Measurements from ENCODE around the gene LRRC8D. TPM values are rescaled to one million over a fixed set of nuclear protein-coding genes. Genes with fewer than 3 reads are reported as not detected.
A peak's percentile ranks its signal among the peaks of the same experiment; 100 is the strongest.

LRRC8D gene
- total RNA-seq, 1 donor from 2014 or later: 36.0 TPM

GRCh38 chr1:89826594-89826993 is 5.8 kb downstream of the LRRC8D start:
- ChIA-PET POLR2A (interaction anchor here (1.7 kb wide), 1 partner anchor 17 kb away, joined by 5 read pairs; no protein-coding TSS in a partner anchor), CTCF (no interaction called here)
- ATAC-seq (ENCODE audit: low read depth) (no peak), DNase-seq (no peak)
- TF ChIP-seq CTCF (IDR thresholded peaks at IDR 0.05): no peak
- Mint-ChIP-seq H3K4me3 (no peak overlapping the region), H3K27ac (no peak overlapping the region), H3K27me3 (no peaks in the 10 kb centered on the region), H3K36me3 (ENCODE audit: low read depth) (peaks cover 19% of the 10 kb centered on the region), H3K9me3 (no peaks in the 10 kb centered on the region), H3K4me1 (peaks cover 36% of the 10 kb centered on the region)
- intact Hi-C loops (cut with micrococcal nuclease): no loop called here

- POLR2A ChIA-PET: interaction anchor here (1.7 kb wide), 1 partner anchor 17 kb away, joined by 5 read pairs; no protein-coding TSS in a partner anchor
- intact Hi-C loops (cut with micrococcal nuclease): no loop called here
- CTCF ChIA-PET: interaction anchor here (0.7 kb wide), 1 partner anchor 162 kb away, joined by 4 read pairs; no protein-coding TSS in a partner anchor
Measured at GRCh38 chr1:89827330-89827729, 6.5 kb downstream of the LRRC8D start.

DNA sequence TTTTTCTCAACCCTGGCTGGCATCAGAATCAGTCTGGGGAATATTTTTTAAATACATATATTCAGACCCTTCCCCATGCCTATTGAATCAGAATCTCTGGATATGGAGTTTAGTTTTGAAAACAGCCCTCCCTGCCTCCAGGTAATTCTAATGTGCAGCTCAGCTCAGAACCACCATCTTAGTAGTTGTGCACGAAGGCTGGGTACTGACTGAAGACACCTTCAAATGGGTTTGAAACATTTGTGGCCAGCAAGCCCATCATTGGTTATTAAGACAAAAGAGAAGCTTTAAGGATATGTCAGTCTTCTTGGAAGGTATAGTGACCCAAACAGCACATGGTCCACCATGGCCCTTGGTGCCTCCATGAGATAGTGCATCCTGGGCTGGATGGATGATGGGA is 7.1 kb downstream of the LRRC8D start:
- Mint-ChIP-seq H3K27me3 (no peaks in the 10 kb centered on the region), H3K9me3 (no peaks in the 10 kb centered on the region), H3K4me1 (peaks cover 34% of the 10 kb centered on the region), H3K27ac (no peak overlapping the region), H3K4me3 (no peak overlapping the region), H3K36me3 (ENCODE audit: low read depth) (peaks cover 17% of the 10 kb centered on the region)
- ATAC-seq (ENCODE audit: low read depth) (no peak), DNase-seq (no peak)
- intact Hi-C loops (cut with micrococcal nuclease): no loop called here
- no peak for TF ChIP-seq CTCF (IDR thresholded peaks at IDR 0.05)
- CTCF ChIA-PET: interaction anchor here (0.8 kb wide), 1 partner anchor 12 kb away, joined by 3 read pairs; no protein-coding TSS in a partner anchor
- POLR2A ChIA-PET: interaction anchor here (0.7 to 1.7 kb wide), 2 partner anchors 16 to 26 kb away, joined by 3 to 5 read pairs; no protein-coding TSS in a partner anchor

More at GRCh38 chr1:89827330-89827729, 6.5 kb downstream of the LRRC8D start:
- TF ChIP-seq CTCF (IDR thresholded peaks at IDR 0.05): no peak
- no peaks in the 10 kb centered on the region for H3K27me3 Mint-ChIP-seq
- H3K4me3 Mint-ChIP-seq: no peak overlapping the region
- ATAC-seq (ENCODE audit: low read depth): no peak
- no peaks in the 10 kb centered on the region for H3K9me3 Mint-ChIP-seq
- peaks cover 17% of the 10 kb centered on the region for H3K36me3 Mint-ChIP-seq (ENCODE audit: low read depth)
- no peak overlapping the region for H3K27ac Mint-ChIP-seq
- peaks cover 35% of the 10 kb centered on the region for H3K4me1 Mint-ChIP-seq
- no peak for DNase-seq

DNA sequence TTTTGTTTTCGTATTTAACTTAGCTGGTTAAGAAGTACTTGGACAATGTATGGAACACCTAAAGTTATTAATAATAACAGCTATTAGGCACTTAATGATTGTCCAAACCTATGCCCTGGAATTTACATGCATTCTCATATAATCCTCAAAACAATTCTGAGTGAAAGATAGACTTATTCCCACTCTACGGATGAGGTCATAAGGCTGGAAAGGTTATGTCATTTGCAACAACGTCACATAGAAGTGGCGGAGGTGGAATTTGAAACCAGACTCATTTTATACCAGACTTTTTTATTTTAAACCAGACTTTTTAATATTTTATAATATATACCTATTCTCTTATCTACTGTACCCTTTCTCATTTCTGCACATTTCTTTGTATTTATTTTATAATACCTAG is 8.4 kb downstream of the LRRC8D start:
- CTCF ChIA-PET: interaction anchor here (1.2 kb wide), 1 partner anchor 14 kb away, joined by 5 read pairs; no protein-coding TSS in a partner anchor
- intact Hi-C loops (cut with micrococcal nuclease): loop anchor here (1.0 kb wide), 1 partner anchor 9 kb away; no protein-coding TSS in a partner anchor
- Mint-ChIP-seq H3K4me3 (no peak overlapping the region), H3K4me1 (peaks cover 24% of the 10 kb centered on the region), H3K9me3 (no peaks in the 10 kb centered on the region), H3K36me3 (ENCODE audit: low read depth) (peaks cover 17% of the 10 kb centered on the region), H3K27ac (no peak overlapping the region), H3K27me3 (no peaks in the 10 kb centered on the region)
- ATAC-seq (ENCODE audit: low read depth) (no peak), DNase-seq (no peak)
- no peak for TF ChIP-seq CTCF (IDR thresholded peaks at IDR 0.05)
- POLR2A ChIA-PET: no interaction called here

DNA sequence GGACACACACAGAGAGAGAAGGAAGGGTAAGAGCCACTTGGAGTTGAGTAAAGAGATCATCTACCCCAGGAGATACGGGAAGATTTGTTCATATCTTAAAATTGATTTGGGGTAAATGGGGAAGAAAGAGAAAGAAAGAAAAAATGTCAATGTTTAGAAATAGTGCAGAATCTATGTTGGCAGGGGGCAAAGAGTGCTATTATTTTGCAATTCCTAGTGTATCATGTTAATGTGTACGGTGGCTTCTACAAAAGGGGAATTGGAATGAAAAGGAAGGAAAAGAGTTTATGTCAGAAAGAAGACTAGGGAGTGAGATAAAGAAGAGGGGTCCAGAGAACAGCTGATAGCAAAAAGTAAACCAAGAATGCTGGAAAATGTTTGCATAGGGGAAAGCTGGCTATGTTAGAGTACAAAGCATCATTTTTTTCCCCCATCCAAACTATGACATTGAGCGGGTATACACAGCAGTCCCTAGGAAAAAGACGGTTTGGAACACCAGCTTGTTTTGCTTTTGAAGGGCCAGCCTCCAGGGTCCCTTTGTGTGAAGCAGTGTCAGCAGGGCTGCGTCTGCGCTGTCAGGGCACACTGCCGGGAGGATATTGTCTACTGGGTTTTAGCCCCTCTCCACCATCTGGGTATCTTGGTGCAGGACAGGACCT is 10.8 kb downstream of the LRRC8D start:
- ChIA-PET POLR2A (interaction anchor here (0.6 to 4.8 kb wide), 2 partner anchors 10 to 16 kb away, joined by 3 to 18 read pairs; partner anchors contain the start of gene LRRC8D), CTCF (no interaction called here)
- intact Hi-C loops (cut with micrococcal nuclease): no loop called here
- Mint-ChIP-seq H3K4me1 (peaks cover 26% of the 10 kb centered on the region), H3K27ac (peak overlapping the region; percentile 7), H3K27me3 (no peaks in the 10 kb centered on the region), H3K9me3 (no peaks in the 10 kb centered on the region), H3K4me3 (no peak overlapping the region), H3K36me3 (ENCODE audit: low read depth) (peaks cover 9% of the 10 kb centered on the region)
- no peak for TF ChIP-seq CTCF (IDR thresholded peaks at IDR 0.05)
- DNase-seq: no peak
- no peak for ATAC-seq (ENCODE audit: low read depth)

Data from activated B cell treated with CpG ODN at 0.5 μM for 24 hours (primary cell).